ENCODE results near the gene OR5H15.
"Not testable (repeated sequence)": the region's sequence is repeated elsewhere in the genome, so short reads cannot be mapped to it uniquely, and the experiment has no call there.

Gene OR5H15

GRCh38 chr3:98166396-98166795, at the start of gene OR5H15:
TSS of gene OR5H15 (plus strand) at chr3:98166696. CDS start at chr3:98168700, 2,004 bp downstream.
- no peak for DNase-seq

- DNase-seq = no peak
Observed at GRCh38 chr3:98130421-98130820, 36.1 kb upstream of the OR5H15 start, which contains the start of gene OR5H1. TSS of gene OR5H1 (plus strand) at chr3:98130721. CDS start at chr3:98132698, 1,977 bp downstream.

DNA sequence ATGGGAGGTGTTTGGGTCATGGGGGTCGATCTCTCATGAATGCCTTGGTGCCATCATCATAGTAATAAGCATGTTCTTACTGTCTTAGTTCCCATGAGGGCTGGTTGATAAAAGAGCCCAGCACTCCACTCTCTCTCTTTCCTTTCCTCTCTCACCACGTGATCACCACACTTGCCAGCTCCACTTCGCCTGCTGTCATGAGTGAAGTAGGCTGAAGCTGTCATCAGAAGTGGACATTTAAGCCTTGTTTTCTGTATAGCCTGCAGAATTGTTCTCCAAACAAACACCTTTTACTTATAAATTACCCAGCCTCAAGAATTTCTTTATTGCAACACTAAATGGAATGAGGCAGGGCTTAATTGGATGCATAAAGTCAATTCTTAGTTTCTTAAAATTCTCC, 29.9 kb upstream of the OR5H15 start:
- no peak for DNase-seq

GRCh38 chr3:98137826-98138557, 28.5 kb upstream of the OR5H15 start:
- DNase-seq = not testable (repeated sequence)

- no peak for DNase-seq
Observed at GRCh38 chr3:98140531-98140930, 26.0 kb upstream of the OR5H15 start.

- DNase-seq = no peak
Observed at GRCh38 chr3:98147179-98147578, 19.3 kb upstream of the OR5H15 start, which contains the start of gene OR5H14. TSS of gene OR5H14 (plus strand) at chr3:98147479. CDS start at chr3:98149386, 1,907 bp downstream.

DNA sequence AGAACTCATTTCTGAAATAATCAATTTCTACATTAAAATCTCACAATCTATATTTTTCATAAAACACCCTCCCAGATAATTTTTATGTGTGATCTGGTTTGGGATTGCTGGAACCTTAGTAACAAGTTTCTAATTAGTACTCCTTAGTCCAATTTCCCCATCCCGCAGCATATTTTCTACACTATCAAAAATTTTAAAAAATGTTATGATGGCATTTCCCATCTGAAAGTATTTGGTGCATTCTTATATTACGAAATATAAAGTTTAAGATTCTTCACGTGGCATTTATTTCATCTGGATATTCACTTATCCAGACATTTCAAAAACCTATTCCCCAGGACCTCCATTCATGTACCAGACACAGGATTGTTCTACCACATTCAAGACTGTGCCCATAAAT, 17.7 kb upstream of the OR5H15 start:
- no peak for DNase-seq

DNA sequence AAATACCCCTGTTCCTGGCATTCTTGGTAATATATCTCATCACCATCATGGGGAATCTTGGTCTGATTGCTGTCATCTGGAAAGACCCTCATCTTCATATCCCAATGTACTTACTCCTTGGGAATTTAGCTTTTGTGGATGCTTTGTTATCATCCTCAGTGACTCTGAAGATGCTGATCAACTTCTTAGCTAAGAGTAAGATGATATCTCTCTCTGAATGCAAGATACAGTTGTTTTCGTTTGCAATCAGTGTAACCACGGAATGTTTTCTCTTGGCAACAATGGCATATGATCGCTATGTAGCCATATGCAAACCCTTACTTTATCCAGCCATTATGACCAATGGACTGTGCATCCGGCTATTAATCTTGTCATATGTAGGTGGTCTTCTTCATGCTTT, 17.0 kb upstream of the OR5H15 start:
- not testable (repeated sequence) for DNase-seq

DNA sequence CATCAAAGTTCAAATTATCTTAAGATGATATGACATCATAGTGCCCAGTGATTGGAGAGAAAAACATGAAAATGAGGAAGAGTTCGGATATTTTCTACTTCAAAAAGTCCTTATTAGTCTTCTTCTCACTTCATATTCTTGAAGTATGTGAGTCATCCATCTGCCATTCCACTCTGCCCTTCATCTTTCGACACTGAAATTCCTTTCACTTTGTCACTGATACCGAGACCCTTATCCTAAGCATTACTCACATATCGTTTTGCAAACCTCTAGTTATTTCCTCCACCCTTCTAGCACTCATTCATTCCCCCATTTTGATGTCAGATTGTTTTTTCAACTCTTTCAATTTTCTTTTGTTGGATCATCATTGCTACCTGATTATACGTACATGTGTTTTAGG, 15.3 kb upstream of the OR5H15 start:
- DNase-seq = no peak

- no peak for DNase-seq
Observed at GRCh38 chr3:98171071-98171470, 4.6 kb downstream of the OR5H15 start.

GRCh38 chr3:98172621-98173020, 6.1 kb downstream of the OR5H15 start:
- no peak for DNase-seq

GRCh38 chr3:98180319-98180890, 13.9 kb downstream of the OR5H15 start:
- no peak for DNase-seq

GRCh38 chr3:98182196-98182595, 15.7 kb downstream of the OR5H15 start:
- DNase-seq = no peak

GRCh38 chr3:98185180-98185579, 18.7 kb downstream of the OR5H15 start:
- no peak for DNase-seq

GRCh38 chr3:98188545-98188944, 22.0 kb downstream of the OR5H15 start:
- DNase-seq = no peak

- DNase-seq = not testable (repeated sequence)
Observed at GRCh38 chr3:98190911-98191310, 24.4 kb downstream of the OR5H15 start.

DNA sequence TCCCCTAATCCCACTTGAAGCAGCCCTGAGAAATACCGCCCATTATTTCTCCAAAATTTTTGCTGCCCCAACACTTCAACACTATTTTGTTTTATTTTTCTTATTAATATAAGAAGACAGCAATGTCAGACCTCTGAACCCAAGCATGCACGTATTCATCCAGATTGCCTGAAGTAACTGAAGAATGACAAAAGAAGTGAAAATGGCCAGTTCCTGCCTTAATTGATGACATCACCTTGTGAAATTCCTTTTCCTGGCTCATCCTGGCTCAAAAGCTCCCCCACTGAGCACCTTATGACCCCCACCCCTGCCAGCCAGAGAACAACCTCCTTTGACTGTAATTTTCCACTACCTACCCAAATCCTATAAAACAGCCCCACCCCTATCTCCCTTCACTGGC, 29.8 kb downstream of the OR5H15 start:
- DNase-seq = not testable (repeated sequence)

DNA sequence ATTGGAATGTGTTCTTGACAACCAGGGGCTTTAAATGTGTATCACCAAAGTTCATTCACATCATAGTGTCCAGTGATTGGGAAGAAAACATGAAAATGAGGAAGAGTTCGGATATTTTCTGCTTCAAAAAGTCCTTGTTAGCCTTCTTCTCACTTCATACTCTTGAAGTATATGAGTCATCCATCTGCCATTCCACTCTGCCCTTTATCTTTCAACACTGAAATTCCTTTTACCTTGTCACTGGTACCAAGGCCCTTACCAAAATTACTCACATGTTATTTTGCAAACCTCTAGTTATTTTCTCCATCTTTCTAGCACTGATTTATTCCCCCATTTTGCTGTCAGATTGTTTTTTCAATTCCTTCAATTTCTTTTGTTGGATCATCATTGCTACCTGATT, 32.5 kb downstream of the OR5H15 start:
- no peak for DNase-seq

DNA sequence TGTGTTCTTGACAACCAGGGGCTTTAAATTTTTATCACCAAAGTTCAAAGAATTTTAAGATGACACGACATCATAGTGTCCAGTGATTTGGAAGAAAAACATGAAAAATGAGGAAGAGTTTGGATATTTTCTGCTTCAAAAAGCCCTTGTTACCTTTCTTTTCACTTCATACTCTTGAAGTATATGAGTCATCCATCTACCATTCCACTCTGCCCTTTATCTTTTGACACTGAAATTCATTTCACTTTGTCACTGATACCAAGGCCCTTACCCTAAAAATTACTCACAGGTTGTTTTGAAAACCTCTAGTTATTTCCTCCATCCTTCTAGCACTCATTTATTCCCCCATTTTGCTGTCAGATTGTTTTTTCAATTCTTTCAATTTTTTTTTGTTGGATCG, 42.7 kb downstream of the OR5H15 start:
- DNase-seq = no peak

DNA sequence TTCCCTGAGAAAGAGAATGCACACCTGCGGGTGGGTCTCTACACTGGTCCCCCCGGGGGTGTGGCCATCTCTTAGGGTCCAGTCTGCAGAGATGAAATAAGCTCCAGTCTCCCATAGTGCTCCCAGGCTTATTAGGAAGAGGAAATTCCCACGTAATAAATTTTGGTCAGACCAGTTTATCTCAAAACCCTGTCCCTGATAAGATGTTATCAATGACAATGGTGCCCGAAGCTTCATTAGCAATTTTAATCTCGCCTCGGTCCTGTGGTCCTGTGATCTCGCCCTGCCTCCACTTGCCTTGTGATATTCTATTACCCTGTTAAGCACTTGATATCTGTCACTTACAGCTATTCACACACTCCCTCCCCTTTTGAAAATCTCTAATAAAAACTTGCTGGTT, 46.8 kb downstream of the OR5H15 start:
- no peak for DNase-seq

GRCh38 chr3:98215051-98215450, 48.6 kb downstream of the OR5H15 start:
- DNase-seq = no peak
